IPS-18c (cell line): Measurements from ENCODE around the gene RGS16.

ENCODE experiments used
- H3K4me3 ChIP-seq: 2 replicates; pipeline ENCODE4 v1.7.0; 2013; ENCODE audit warnings: low read depth, mild to moderate bottlenecking, low read length, moderate library complexity; ENCODE audit not compliant: insufficient read depth
- H3K9me3 ChIP-seq: one replicate; pipeline ENCODE4 v1.6.1; 2013; ENCODE audit warnings: mild to moderate bottlenecking, low read length, moderate library complexity; ENCODE audit not compliant: control insufficient read depth, insufficient read depth

The RGS16 gene

DNA sequence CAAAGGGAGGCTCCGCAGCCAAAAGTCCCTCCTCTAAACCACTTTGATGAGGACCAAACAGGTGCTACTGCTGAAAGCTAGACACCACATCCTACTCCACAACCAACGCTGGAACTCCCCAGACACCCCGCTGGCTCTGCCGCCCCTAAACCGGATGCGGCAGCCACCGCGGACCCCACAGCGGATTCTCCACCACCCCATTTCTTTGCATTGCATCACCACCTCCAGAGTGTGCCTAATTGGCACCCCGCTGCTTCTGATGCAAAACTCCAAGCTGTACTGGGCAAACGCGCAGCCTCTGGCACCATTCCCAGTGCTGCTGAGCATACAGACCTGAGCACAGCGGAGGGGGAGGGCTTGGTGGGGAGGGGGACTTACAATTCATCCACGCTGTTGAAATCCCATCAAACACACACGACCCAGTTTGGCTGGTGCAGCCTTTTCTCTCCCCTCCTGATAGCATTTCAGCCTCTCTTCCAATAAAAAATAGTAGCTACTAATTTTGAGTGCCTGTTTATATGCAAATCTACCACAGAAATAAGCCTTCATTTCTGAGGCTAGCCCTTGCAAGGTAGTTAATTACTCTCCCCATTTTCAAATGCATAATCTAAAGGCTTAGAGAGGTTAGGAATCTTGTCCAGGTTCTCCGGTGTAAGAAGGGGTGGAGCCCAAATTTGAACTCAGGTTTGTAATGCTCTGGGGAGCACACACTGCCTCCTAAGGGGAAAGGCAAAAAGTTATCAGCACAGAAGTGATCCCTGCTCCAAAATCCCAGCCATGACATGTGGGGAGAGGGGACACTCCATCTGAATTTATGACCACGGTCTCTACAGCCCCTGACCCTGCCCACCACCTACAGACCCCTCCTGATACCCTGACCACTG, 12.2 kb upstream of the RGS16 start:
- peak overlapping the region; percentile 30; the same call in 1 of the 2 replicates for H3K4me3 ChIP-seq
- H3K9me3 ChIP-seq = no peaks in the 10 kb centered on the region

DNA sequence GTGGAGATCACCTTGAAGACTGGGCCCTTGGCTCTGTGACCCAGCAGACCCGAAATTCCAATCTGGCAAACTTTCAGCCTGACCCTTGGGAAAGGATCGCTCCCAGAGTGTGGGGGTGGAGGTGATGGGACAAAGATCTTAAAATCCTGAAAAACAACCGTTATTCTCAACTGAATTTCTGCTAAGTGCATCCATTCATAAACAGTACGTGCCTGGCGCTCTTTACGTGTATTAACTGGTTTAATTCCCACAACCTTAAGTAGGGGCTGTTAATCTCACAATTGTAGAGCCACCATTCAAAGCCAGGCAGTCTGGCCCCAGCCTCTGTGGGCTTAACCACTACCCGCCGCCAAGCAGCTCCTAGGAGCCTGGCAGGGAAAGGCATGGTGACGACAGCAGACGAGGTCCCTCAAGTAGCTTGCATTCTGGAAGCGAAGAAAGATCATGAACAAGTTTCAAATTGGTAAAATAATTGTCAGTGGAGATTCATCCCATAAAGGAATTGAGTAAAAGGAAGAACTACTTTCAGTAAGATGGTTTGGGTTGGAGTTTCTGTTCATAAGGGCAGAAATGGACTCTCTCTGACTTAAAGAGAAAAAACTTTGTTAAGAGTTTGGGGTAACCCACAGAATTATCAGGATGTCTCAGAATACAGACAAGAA, 11.4 kb upstream of the RGS16 start:
- peak overlapping the region; percentile 41; the same call in 1 of the 2 replicates for H3K4me3 ChIP-seq
- no peaks in the 10 kb centered on the region for H3K9me3 ChIP-seq

DNA sequence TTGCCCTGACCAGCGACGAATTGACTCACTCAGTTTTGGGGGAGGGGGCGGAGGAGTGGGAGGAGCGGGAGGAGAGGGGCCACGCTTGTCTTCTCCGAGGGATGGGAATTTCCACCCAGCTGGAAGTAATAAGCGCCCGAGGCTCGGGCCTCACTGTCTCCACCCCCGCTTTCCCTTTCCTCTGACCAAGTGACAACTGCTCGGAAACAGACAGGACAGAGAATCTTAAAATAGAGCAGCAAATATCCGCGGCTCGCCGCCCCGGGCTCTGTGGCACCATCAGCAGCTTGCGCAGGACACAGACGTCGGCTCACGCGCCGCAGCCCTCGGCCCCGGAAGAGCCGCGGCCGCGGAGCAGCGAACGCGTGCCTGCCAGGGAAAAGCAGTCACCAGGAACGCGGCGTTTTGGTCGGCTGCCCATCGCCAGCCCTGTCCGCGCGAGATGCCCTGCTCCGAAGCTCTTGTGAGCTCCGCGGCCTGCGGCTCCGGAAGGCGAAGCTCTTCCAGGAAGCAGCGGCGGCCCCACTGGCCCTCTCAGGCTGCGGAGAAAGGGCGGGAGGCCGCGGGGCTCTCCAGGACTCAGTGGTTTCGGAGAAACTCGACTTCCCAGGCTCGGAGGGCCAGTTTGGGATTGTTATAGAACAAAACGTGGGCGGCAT, 10.7 kb upstream of the RGS16 start:
- H3K4me3 ChIP-seq = peak overlapping the region; percentile 41
- no peaks in the 10 kb centered on the region for H3K9me3 ChIP-seq

DNA sequence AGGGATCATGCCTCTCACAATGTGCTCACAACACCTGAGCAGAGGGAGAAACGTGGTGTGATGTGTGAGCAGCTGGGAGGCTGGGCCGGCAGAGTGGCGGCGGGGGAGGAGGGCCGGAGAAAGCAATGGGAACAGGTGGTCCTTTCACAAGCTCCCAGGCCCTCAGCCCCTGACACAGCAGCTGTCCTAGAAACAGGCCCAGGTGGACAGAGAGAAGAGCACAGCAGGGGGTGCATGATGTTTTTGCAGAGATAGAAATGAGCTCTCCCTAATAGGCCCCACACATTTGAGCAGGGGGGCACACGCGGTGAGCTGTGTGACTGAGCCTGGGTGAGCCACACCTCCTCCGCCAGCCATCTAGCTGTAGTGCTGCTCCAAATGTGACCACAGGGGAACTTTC, 7.6 kb upstream of the RGS16 start:
- H3K9me3 ChIP-seq = no peaks in the 10 kb centered on the region
- H3K4me3 ChIP-seq = no peak overlapping the region

DNA sequence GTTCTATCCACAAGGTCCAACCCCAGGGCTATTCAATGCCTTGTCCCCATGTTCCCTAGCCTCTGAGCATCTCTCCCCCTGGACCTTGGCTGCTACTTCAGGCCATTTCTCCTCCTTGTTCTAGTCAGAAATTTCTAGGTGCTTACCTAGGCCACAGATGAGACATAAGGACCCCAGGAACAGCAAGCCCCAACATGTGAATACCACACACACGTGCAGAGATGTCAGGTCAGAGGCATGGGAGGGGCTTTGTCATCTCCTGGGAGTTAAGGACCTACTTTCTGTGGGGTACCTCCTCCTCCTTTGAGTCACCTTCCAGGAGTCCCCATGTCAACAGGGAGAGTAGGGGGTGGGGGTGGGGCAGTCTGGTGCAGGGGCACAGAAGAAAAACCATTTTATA, 7.1 kb upstream of the RGS16 start:
- H3K4me3 ChIP-seq = no peak overlapping the region

DNA sequence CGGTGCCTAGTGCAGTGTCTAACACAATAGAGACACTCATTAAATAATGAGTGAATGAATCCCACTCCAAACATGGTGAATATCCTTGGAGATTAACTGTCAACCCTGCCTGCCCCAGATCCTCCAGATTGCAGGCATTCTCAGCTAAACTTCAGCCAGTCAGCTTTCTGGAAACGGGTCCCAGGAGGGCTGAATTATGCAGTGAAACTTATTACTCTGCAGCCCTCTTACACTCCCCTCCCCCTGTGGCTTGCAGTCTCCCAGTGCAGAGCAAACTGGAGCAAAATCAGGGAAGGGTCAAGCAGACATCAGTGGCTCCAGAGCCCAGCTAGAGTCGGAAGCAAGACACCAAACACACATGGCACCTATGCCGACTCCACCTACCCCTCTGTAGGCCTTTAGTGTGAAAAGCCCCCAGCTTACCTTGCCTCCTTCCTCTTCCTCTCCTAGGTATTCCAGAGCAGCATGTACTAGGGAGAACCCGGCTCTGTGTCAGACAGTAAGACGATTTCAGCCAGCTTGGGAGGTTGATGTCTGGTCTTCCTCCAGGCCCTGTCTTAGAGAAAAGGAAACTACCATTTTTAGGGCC, 6.5 kb upstream of the RGS16 start:
- Histone ChIP-seq H3K4me3 (no peak overlapping the region), H3K9me3 (no peaks in the 10 kb centered on the region)

More for the DNA sequence above, 7.1 kb upstream of the RGS16 start:
- no peaks in the 10 kb centered on the region for H3K9me3 ChIP-seq

DNA sequence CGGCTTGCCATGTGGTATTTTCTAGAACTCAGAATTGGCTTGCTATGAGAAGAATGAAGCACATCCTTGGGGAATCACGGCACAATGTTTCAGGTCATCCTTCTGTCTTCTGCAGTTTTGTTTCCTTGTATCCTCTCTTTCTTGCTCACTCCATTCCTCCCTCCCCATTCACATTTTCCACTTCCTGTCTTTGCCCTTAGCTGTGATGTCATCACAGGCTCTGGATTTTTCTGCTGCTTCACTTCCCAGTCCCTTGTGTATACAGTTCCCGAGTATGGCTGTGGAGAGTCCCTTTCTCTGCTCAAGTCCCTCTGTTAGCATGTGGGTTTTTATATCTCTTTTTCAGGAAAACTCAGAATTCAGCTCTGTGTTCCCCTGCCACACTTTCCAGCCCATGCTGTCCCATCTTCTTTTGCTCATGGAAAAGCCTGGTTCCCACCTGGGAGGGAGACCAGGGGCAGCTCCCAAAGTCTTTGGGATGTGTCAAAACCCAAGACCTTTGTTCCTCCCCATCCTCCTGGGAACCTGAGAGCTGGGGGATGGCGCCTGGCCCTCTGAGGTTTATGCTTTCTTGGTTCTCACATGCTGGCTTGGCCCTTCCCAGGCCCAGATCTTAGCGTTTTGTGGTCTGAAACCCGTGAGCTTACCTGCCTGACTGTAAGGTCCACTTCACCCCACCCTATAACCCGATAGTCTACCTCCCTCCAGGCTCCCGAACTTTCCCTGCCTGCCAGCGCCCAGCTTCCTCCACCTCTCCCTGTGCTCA, 4.8 kb upstream of the RGS16 start:
- H3K4me3 ChIP-seq = no peak overlapping the region

DNA sequence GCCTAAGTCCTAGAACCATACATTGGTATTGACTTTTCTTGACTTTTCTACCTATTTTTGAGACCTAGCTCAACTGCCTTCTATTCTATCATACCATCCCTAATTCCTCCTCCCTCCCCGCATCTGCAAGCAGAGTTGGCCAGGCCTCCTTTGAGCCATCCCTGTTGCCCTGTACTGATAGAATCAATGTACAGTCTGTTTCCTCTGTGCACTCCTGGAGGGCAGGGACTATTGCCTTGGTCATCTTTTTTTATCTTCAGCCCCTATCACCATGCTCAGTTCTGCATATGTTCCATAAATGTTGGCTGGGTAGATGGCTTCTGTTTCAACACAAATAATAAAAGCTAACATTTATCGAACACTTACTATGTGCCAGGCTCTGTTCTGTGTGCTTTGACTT, 4.0 kb upstream of the RGS16 start:
- Histone ChIP-seq H3K4me3 (no peak overlapping the region), H3K9me3 (no peaks in the 10 kb centered on the region)

More for the DNA sequence above, 4.8 kb upstream of the RGS16 start:
- H3K9me3 ChIP-seq = no peaks in the 10 kb centered on the region

DNA sequence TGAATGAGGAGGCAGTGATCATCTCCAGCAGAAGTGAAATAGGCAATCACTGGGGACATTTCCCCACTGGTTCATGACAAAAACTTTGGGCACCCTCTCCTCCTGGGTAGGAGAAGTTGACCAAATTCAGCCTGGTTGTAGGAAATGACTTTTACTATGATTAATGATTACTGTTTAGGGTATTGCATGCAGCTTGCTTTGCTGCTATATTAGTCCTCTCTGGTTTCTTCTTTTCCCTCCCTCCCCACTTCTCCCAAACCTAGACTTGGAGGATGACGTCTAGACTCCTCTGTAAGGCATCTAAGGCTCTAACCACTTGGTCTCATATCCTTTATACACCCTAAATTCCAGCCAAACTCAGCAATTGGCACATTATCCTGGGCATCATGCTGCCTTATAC, 3.4 kb upstream of the RGS16 start:
- Histone ChIP-seq H3K9me3 (no peaks in the 10 kb centered on the region), H3K4me3 (no peak overlapping the region)

DNA sequence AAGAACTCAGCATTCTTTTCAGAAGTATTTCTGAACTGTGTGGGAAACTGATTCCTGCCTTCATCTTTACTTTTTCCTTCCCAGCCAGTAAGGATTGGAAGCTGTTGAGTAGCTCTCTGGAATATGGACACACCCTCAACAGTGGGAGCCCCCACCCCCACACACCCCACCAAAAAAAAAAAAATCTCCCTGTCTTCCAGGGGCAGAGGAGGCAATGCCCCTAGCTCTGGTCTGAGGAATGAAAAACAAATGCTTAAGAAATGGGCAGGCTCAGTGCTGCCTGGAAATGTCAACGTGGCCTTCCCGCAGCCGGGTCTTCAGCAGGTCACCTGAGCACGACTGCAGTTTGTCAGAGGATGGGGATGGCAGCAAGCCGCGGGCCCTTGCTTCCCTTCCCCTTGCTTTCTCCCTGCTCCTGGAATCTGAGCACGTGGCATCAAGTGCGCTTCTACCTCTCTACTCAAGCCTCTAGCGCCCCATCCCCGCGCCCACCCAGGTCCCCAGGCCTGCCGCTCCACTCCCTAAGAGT, 479 bp downstream of the RGS16 start:
- no peaks in the 10 kb centered on the region for H3K9me3 ChIP-seq
- H3K4me3 ChIP-seq = peak overlapping the region; percentile 46

DNA sequence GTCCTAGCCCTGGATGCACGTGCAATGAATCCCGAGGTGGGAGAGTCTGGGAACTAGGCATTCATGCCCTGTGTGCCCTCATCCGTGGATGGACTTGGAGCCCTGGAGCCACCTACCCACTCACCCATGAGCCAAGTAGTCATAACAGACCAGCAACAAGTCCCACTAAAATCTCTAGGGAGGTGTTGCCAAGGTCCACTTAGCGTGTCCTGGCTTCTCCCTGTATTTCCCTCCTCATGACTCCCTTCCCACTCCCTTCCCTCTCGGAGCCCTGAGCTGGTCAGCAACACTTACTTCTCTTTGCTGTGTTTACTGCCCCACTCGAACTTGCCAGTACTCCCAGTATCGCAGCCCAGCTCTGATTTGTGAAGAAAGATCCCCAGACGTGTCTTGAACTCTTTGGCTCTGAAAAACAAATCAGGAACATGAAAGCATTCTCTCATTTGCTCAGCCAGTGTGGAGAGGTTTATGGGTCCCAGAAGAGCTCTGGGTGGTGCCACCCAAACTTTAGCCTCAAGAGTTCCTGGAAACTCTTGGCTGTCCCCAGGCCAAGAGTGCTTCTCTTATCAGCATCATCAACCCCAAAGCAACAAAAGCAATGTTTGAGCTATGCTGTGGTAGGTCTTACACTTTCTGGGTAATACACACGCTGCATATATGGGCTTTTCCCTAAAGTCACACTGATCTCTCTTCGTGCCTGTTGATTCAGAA, 1.1 kb downstream of the RGS16 start:
- H3K4me3 ChIP-seq = peak overlapping the region; percentile 46; the same call in 1 of the 2 replicates
- H3K9me3 ChIP-seq = no peaks in the 10 kb centered on the region

DNA sequence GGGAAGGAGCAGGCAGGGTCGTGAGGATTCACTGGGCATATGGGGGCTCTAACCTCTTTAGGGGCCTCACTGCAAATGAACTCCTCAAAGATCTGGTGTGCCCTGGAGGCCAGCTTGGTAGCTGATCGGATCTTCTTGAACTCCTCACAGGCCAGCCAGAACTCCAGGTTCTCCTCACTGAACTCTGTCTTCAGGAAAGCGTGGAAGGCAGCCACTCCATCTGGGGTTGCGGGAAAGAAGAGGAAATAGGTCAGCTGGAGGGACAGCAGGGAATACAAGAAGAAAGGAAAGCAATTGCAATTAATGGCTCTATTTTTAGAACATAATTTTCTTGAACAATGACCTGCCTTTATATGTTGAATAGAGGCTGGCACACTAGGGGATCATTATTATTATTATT, 2.3 kb downstream of the RGS16 start:
- Histone ChIP-seq H3K9me3 (no peaks in the 10 kb centered on the region), H3K4me3 (0 out of 2 replicates have a peak overlapping the region, but pooled peaks have one; percentile 5)

DNA sequence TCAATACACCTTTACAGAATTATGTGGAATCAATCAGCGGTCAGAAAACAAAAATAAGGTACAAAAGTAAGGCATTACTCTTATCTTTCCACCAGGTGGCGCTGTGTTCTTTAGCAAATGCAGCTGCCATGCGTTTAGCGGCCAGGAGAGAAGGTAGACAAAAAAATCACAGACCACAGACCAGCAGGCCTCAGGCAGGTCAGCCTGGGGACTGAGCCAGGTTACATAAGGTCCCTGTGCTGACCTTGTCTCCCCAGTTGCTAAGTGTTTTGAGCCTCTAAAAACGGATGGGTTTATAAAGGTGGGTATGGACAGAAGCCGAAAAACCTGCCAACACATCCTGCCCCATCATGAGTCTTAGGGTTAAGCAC, 2.8 kb downstream of the RGS16 start:
- H3K4me3 ChIP-seq = 0 out of 2 replicates have a peak overlapping the region, but pooled peaks have one; percentile 5
- no peaks in the 10 kb centered on the region for H3K9me3 ChIP-seq

DNA sequence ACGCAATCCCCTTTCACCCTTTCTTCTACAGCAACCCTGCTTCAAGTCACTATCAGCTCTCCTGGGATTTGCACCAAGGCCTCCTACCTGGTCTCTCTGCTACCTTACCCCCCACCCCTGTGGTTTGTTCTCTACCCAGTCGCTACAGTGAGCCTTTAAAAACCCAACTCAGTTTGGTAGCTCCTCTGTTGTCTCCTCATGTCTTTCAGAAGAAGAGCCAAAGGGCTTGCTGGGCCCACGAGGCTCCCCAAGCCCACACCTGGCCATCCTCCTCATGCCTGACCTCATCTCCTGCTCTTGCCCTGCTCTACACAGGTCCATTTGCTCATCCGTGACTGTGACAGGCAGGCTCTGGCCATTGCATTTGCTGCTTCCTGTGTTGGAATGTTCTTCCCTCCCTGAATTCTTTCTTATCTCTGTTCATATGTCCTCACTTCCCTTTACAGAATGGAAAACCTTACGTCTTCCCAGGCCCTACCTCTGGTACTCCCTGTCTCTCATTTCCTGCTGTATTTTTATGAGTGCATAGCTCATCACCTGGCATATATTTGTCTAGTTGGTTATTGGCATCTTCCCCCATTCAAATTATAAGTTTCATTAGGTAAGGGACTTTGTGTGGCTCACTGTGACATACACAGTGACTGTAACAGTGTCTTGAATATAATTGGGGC, 3.3 kb downstream of the RGS16 start:
- no peak overlapping the region for H3K4me3 ChIP-seq

DNA sequence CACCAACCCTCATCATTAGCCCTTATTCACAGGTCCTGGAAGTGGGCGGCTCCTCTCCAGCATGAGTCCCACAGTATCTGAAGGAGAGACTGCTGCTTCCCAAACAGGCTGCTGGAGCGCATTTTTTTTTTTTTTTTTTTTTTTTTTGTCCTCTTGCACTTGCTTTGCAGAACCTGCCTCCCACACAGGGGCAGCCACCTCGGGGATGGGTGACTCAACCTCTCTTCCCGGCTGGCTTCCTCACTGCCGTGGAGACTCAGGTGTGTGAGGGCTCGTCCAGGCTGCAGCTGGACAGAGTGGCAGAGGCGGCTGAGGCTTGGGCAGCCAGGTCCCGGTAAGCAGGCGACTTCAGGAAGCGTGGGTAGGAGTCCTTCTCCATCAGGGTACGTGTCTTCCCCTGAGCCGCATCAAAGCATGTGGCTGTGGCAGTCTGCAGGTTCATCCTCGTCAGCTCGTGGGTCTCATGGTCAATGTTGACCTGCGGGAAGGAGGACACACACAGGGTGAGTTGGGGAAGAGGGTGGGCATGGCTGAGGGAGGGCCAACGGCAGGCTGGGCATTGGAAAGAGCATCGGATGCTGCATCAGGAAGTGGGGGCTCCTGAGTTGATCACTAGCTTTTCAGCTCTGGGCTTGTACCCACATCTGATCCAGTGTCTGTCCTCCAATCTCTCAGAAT, 4.0 kb downstream of the RGS16 start:
- Histone ChIP-seq H3K4me3 (no peak overlapping the region), H3K9me3 (no peaks in the 10 kb centered on the region)

More for the DNA sequence above, 3.3 kb downstream of the RGS16 start:
- H3K9me3 ChIP-seq = no peaks in the 10 kb centered on the region
